ES-I3 (cell line): ENCODE measurements around the gene TMEM201.

Experiments used
- H3K36me3 ChIP-seq: 2 replicates; pipeline ENCODE4 v1.6.1; 2013; ENCODE audit warnings: mild to moderate bottlenecking, low read length, control low read depth, moderate library complexity; ENCODE audit not compliant: insufficient read depth
- H3K4me1 ChIP-seq: 2 replicates; pipeline ENCODE4 v1.6.1; 2013; ENCODE audit warnings: mild to moderate bottlenecking, control low read depth, low read length; ENCODE audit not compliant: insufficient read depth
- H3K9ac ChIP-seq: 2 replicates; pipeline ENCODE4 v1.6.1; 2013; ENCODE audit warnings: low read depth, mild to moderate bottlenecking, low read length, moderate library complexity
- H3K9me3 ChIP-seq: 2 replicates; pipeline ENCODE4 v1.6.1; 2013; ENCODE audit warnings: mild to moderate bottlenecking, low read length, moderate library complexity; ENCODE audit not compliant: control insufficient read depth, insufficient read depth

Gene TMEM201

DNA sequence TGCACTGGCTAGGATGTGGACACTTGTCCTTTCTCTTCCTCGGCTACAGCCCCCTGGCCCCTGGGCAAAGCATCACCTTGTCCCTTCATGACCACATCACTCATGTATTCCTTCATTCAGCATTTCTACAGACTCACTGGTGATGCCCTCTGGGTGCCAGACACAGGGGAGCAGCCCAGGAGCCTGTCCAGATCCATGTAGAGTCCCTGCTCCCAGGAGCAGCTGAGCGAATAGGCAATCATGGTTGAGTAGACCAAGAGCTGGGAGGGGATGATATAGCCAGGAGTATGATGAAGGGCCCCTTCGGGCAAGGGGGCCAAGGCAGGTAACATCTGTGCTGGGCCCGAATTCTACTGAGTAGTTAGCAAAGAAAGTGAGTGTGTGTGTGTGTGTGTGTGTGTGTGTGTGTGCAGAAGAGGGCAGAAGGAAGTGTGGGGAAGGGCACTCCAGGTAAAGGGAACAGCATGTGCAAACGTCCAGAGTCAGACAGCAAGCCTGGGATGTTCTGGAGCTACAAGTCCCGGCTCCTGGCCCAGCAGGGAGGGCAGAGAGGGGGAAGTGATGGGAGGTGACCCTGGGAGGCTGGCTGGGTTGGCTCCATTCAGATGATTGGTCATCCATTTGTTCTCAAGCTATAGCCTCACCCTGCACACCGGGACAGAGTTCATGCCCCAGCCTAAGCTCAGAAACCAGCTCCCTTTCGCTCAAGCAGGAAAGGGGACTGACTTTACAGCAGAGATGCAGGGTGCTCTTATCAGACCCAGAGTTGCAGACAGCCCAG lies 41.8 kb downstream of the TMEM201 start:
- H3K9ac ChIP-seq = no peak overlapping the region
- H3K4me1 ChIP-seq = no peaks in the 10 kb centered on the region
- H3K9me3 ChIP-seq = no peaks in the 10 kb centered on the region
- no peaks in the 10 kb centered on the region for H3K36me3 ChIP-seq

GRCh38 chr1:9631613-9632012 lies 42.9 kb downstream of the TMEM201 start:
- no peak overlapping the region for H3K9ac ChIP-seq
- no peaks in the 10 kb centered on the region for H3K36me3 ChIP-seq
- H3K4me1 ChIP-seq = no peaks in the 10 kb centered on the region
- no peaks in the 10 kb centered on the region for H3K9me3 ChIP-seq

DNA sequence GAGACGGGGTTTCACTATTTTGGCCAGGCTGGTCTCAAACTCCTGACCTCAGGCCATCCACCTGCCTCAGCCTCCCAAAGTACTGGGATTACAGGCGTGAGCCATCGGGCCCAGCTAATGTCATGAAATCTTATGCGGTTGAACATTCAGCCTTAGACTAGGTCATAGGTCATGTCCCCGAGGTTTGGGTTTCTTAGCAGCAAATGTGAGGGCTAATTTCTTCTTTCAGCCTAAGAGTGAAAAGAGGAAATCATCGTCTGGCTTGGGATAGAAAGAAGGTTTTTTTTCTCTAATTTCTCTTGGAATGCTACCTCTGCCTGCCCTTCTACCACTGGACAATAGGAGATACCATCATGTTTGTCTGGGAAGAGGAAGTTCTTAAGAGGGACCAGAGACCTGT lies 44.8 kb downstream of the TMEM201 start:
- Histone ChIP-seq H3K9ac (no peak overlapping the region), H3K36me3 (no peaks in the 10 kb centered on the region), H3K9me3 (no peaks in the 10 kb centered on the region), H3K4me1 (no peaks in the 10 kb centered on the region)

DNA sequence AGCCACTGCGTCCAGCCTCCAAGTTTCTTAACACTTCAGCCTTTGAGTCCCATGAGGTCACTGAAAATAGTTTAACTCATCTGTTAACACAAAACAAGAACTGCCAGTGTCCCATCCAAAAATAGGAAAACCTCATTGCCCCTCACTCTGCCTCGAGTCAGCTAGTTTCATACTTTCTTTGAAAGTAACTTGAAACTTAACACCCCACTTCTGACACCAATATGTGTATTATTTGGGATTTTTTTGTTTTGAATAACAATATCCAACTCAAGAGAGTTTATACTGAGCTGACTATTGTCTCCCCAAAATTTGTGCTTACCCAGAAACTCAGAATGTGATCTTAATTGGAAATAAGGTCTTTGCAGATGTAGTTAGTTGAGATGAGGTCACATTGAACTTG lies 45.9 kb downstream of the TMEM201 start:
- Histone ChIP-seq H3K9me3 (no peaks in the 10 kb centered on the region), H3K36me3 (no peaks in the 10 kb centered on the region), H3K9ac (no peak overlapping the region), H3K4me1 (no peaks in the 10 kb centered on the region)

DNA sequence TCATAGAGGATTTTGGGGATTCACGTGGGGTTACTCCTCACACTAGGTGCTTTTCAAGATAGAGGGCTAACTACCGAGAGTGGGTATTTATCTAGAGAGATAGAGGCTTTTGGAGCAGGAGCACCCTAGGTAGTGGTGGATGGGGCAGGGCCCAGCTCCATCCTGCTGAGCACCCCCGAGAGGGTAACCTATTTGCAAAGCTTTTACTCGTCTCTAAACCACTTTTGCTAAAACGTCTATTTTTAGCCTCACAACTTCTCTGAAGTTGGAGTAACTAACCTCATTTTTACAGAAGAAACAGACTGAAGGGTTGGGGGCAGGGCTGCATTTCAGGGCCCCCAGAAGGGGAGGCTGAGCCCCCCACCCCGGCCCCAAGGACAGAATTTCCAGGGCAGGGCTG lies 50.5 kb downstream of the TMEM201 start:
- H3K4me1 ChIP-seq = no peaks in the 10 kb centered on the region
- no peaks in the 10 kb centered on the region for H3K9me3 ChIP-seq
- no peaks in the 10 kb centered on the region for H3K36me3 ChIP-seq
- H3K9ac ChIP-seq = no peak overlapping the region

DNA sequence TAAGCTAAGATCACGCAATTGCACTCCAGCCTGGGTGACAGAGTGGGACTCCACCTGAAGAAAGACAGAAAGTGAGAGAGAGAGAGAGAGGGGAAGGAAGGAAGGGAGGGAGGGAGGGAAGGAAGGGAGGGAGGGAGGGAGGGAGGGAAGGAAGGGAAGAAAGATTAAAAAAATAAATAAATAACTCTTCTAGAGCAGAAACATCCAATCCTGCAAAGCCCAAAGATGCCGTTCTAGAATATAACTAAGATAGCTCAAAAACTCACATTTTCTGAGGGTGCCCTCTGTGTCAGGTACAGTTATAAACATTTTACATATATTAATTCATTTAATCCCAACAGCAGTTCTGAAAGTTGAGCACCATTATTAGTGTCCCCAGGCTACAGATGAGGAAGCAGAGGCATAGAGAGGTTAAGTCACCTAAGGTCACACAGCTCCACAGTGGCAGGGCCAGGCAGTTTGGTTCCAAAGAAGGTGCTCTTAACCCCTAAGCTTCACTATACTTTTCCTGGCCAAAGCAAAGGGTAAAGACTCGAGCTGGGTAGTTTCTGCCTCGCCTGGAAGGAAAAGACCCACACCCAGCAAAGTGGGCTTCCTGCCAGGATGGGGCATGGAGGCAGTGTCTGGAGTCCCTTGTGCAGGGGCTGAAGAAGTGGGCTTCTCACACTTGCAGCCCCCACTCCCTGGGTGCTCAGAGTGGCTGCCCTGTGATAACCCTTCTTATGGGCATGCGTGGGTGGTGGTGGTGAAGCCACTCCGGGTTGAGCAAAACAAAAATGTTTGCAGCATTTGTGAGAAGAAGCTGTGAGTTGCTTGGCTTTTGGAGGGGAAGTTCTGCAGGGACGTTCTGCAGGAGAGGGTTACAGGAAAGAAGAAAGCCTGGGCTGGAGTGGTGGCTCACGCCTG lies 54.9 kb downstream of the TMEM201 start:
- no peaks in the 10 kb centered on the region for H3K36me3 ChIP-seq
- no peaks in the 10 kb centered on the region for H3K4me1 ChIP-seq
- H3K9me3 ChIP-seq = no peaks in the 10 kb centered on the region
- H3K9ac ChIP-seq = no peak overlapping the region

DNA sequence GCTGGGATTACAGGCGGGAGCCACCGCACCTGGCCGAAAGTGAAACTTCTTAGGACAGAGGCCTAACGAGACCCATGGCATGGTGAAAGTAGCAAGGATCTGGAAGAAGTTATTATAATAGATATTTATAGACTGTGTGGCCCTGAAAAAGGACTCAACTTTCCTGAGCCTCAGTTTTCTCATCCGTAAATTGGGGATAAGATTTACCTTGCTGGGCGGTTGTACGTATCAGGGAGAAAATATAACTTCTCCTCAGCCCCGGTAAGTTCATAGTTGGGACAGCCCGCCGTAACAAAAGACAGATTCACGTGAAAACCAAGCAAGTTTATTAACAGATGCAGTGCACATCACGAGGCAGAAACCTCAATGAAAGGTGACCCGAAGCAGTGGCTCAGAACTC lies 57.3 kb downstream of the TMEM201 start:
- H3K4me1 ChIP-seq = no peaks in the 10 kb centered on the region
- H3K9ac ChIP-seq = no peak overlapping the region

GRCh38 chr1:9648171-9648570 lies 59.5 kb downstream of the TMEM201 start:
- Histone ChIP-seq H3K9ac (no peak overlapping the region), H3K9me3 (no peaks in the 10 kb centered on the region), H3K4me1 (no peaks in the 10 kb centered on the region), H3K36me3 (no peaks in the 10 kb centered on the region)

More for the DNA sequence above, 57.3 kb downstream of the TMEM201 start:
- no peaks in the 10 kb centered on the region for H3K36me3 ChIP-seq
- no peaks in the 10 kb centered on the region for H3K9me3 ChIP-seq

GRCh38 chr1:9649769-9650168 lies 61.1 kb downstream of the TMEM201 start:
- no peak overlapping the region for H3K9ac ChIP-seq
- H3K36me3 ChIP-seq = no peaks in the 10 kb centered on the region
- H3K4me1 ChIP-seq = no peaks in the 10 kb centered on the region
- no peaks in the 10 kb centered on the region for H3K9me3 ChIP-seq

DNA sequence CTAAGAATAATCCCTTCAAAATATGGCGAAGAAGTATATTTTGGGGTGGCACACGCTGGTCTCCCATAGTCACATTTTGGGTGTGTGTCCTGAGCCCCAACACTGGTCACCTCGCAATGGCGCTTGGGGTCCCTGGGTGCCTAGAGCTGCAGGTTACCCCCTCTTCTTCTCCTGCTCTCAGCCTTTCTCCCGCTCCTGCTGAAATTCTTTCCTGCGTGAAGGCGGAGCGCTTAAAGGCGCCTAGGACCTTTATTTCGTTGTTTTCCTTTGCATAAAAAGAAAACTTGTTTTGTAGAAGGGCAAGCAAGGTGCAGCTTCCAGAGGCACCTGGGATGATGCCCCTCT lies 62.5 kb downstream of the TMEM201 start:
- H3K36me3 ChIP-seq = no peaks in the 10 kb centered on the region
- H3K4me1 ChIP-seq = no peaks in the 10 kb centered on the region
- no peaks in the 10 kb centered on the region for H3K9me3 ChIP-seq
- peak overlapping the region; percentile 75; the same call in 1 of the 2 replicates for H3K9ac ChIP-seq

DNA sequence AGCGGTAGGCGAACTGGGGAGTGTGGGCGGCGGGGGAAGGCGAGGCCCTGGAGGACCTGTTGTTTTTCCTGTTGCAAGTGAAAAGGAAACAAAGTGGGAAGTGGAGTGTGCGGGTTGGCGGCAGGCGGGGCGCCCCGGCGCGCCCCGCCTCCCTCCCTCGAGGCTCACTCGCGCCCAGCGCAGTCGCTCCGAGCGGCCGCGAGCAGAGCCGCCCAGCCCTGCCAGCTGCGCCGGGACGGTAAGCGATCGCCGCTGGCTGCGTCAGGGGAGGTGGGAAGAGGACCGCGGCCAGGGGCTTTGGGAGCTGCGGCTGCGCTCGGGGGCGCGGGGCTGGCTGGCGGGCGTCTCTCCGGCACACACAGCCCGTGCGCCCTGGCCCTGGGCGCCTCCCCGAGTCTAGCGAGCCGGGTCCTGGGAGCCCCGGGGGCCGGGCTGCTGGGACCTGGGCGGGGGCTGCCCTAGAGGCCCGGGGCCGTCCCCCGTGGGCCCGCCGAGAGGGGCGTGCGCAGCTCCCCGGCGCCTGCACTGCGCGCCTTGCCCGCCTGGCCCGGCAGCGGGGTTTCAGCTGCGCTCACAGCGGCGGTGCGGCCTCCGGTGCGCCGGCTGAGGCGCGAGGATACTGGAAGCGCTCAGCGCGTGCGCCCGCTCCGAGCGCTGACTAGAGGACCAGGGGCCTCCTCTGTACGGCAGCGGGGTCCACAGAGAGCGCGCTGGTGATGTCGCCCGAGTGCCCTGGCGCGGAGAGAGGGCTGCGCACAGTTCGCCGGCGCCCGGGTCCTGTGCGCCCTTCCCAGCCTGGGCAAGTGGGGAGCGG lies 63.1 kb downstream of the TMEM201 start, which contains the start of gene PIK3CD:
Gene PIK3CD (plus strand): TSS at position 167 of the 814 bp plus-strand sequence. CDS start 58,725 bp downstream, outside the sequence.
- H3K9me3 ChIP-seq = no peaks in the 10 kb centered on the region
- H3K9ac ChIP-seq = peak within 1 kb of the TSS; percentile 75
- no peaks in the 10 kb centered on the region for H3K4me1 ChIP-seq
- no peaks in the 10 kb centered on the region for H3K36me3 ChIP-seq

DNA sequence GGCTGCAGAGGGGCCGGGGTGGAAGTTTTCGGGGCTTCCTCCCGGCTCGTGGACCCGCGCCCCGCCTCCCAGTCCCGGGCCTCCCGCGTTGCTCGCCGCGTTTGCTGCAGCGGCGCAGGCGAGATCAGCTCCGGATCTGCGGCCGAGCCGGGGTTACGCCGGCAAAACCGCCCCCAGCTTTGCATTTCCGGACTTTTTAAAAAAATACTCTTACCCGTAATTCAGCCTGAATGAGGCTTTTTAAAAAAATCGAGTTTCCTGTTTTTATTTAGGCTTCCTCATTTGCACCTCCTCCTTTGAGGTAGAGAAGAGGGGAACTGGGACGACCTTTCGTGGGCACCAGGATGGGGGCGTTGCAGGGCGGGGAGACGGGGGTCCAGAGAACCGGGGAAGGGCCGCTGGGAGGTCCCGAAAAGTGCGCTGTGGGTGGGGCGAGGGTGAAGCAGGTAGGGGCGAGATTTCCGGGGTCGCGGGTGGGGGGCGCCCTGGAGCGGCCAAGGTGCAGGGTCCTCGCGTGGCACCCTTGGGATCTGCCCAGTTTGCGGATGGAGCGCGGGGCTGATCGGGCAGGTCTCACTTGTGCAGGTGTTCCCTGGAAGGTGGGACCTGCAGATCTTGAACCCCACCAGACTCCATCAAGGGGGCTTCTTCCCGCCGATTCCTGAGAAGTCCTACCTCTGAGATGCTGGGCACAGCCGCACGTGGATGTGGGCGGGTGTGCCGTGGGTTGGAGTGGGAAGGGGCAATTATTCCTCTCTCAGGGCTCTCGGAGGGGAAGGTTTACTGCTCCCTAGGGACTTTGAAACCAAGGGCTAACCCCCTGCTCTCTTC lies 63.9 kb downstream of the TMEM201 start:
- Histone ChIP-seq H3K4me1 (peaks cover under 1% of the 10 kb centered on the region; the same call in 1 of the 2 replicates), H3K9ac (peak overlapping the region; percentile 75), H3K9me3 (no peaks in the 10 kb centered on the region), H3K36me3 (no peaks in the 10 kb centered on the region)

DNA sequence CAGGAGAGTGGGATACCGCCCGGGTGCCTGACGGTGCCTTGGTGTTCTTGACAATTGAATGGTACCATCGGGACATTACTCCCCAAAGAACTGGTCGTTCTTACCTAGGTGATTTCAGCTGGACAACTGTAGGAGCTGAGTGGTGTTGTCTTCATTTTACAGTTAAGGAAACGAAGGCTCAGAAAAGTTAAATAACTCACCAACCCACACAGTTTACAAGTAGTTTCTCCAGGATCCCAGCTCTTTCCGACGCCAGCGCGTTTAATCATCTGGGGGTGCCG lies 64.4 kb downstream of the TMEM201 start:
- Histone ChIP-seq H3K4me1 (peaks cover 4% of the 10 kb centered on the region; the same call in 1 of the 2 replicates), H3K9me3 (no peaks in the 10 kb centered on the region), H3K36me3 (no peaks in the 10 kb centered on the region), H3K9ac (peak overlapping the region; percentile 75; the same call in 1 of the 2 replicates)
